Caco-2 (cell line): ENCODE results near the gene ZNF823. TPM values are rescaled to one million over a fixed set of nuclear protein-coding genes. Genes with fewer than 3 reads are reported as not detected.

ENCODE experiments used
- BruUV-seq: library from RNA; stranded (reverse); fragments of 400-500 nt; replicated peaks from 2 replicates; lab custom pipeline; 2021; lab: Mats Ljungman, UMichigan
- CTCF ChIA-PET: fragments of 300-600 bp; sonication (Branson Sonifier 250); formaldehyde crosslinking; loops from one replicate; lab custom pipeline; 2022; ENCODE audit warnings: antibody characterized with exemption; lab: Charles Lee
- POLR2A ChIA-PET: fragments of 300-600 bp; sonication (Branson Sonifier 250); formaldehyde crosslinking; loops from one replicate; lab custom pipeline; 2022; ENCODE audit warnings: antibody characterized with exemption; lab: Charles Lee
- DNase-seq, 2 experiments: peaks; one replicate each; pipeline versions ENCODE4 v3.0.0 to v3.0.0-alpha.2; 2020 to 2022
- H3K27me3 ChIP-seq: replicated peaks from 2 replicates; pipeline ENCODE4 v1.6.0; 2011; ENCODE audit warnings: low read length; ENCODE audit not compliant: control insufficient read depth, insufficient read depth
- H3K36me3 ChIP-seq: 2 replicates; pipeline ENCODE4 v1.5.1; 2011; ENCODE audit warnings: low read length; ENCODE audit not compliant: control insufficient read depth, insufficient read depth
- H3K4me1 ChIP-seq: fragments of 250-450 bp; sonication (Bioruptor Pico); 2 replicates; pipeline ENCODE4 v1.5.1; 2020; ENCODE audit warnings: mild to moderate bottlenecking
- H3K4me3 ChIP-seq: 2 replicates; pipeline ENCODE4 v1.5.1; 2011; ENCODE audit warnings: low read depth, mild to moderate bottlenecking, control low read depth, low read length
- H3K9me3 ChIP-seq: fragments of 250-450 bp; sonication (Bioruptor Pico); 2 replicates; pipeline ENCODE4 v1.5.1; 2020; ENCODE audit warnings: mild to moderate bottlenecking, moderate library complexity
- H3K27ac Mint-ChIP-seq: one replicate; pipeline ENCODE4 v1.8.0; 2022; ENCODE audit warnings: mixed read lengths; ENCODE audit not compliant: unreplicated experiment
- H3K27me3 Mint-ChIP-seq: one replicate; pipeline ENCODE4 v1.8.0; 2022; ENCODE audit warnings: mixed read lengths; ENCODE audit not compliant: insufficient read depth, unreplicated experiment
- H3K36me3 Mint-ChIP-seq: one replicate; pipeline ENCODE4 v1.8.0; 2022; ENCODE audit warnings: mild to moderate bottlenecking, mixed read lengths; ENCODE audit not compliant: insufficient read depth, unreplicated experiment
- H3K4me1 Mint-ChIP-seq: one replicate; pipeline ENCODE4 v1.8.0; 2022; ENCODE audit warnings: low read depth, mixed read lengths; ENCODE audit not compliant: unreplicated experiment
- H3K4me3 Mint-ChIP-seq: one replicate; pipeline ENCODE4 v1.8.0; 2022; ENCODE audit warnings: mild to moderate bottlenecking, moderate library complexity, mixed read lengths; ENCODE audit not compliant: unreplicated experiment
- H3K9me3 Mint-ChIP-seq: one replicate; pipeline ENCODE4 v1.8.0; 2022; ENCODE audit warnings: mixed read lengths; ENCODE audit not compliant: unreplicated experiment
- intact Hi-C: fragments of 100-400 bp; cut with micrococcal nuclease; formaldehyde crosslinking; loops from one replicate; pipeline ENCODE4 v1.10.0; 2022; ENCODE audit not compliant: unreplicated experiment
- total RNA-seq: library from RNA; stranded (reverse); gene quantifications from 2 replicates; pipeline ENCODE4 v1.2.3, GENCODE V29; 2022
- TF ChIP-seq, protein P1 (sequence below), 2 experiments: fragments of 200-600 bp in 1 of 2; IDR thresholded peaks; 1 replicate in 1 of 2; 2 replicates in 1 of 2; pipeline versions ENCODE4 v1.5.1 to v1.8.0; 2011 to 2022; ENCODE audit warnings: antibody characterized with exemption in 1 of 2, control low read depth in 1 of 2, inconsistent platforms in 1 of 2, low read depth in 1 of 2, low read length in 1 of 2, mild to moderate bottlenecking in 1 of 2, moderate library complexity in 1 of 2; ENCODE audit not compliant: insufficient read depth in 1 of 2, severe bottlenecking in 1 of 2, unreplicated experiment in 1 of 2

Gene ZNF823
- total RNA-seq, 1 experiment from 2014 or later = 12.1 TPM

DNA sequence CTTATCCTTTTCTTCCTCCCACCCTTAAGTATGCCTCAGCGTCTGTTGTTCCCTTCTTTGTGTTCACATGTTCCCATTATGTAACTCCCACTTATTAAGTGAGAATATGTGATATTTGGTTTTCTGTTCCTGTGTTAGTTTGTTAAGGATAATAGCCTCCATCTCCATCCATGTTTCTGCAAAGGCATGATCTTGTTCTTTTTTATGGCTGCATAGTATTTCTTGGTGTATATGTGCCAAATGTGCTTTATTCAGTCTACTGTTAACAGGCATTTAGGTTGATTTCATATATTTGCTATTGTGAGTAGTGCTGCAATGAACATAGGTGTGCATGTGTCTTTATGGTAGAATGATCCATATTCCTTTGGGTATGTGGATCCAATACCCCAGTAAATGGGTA lies 24.9 kb upstream of the ZNF823 start:
- Mint-ChIP-seq H3K9me3 (peaks cover 20% of the 10 kb centered on the region), H3K36me3 (peaks cover 9% of the 10 kb centered on the region), H3K27me3 (no peaks in the 10 kb centered on the region), H3K27ac (no peak overlapping the region), H3K4me1 (peaks cover under 1% of the 10 kb centered on the region), H3K4me3 (no peak overlapping the region)
- POLR2A ChIA-PET = no interaction called here
- DNase-seq = no peak
- no peaks in the 10 kb centered on the region for H3K27me3 ChIP-seq
- H3K36me3 ChIP-seq = no peaks in the 10 kb centered on the region
- no peaks in the 10 kb centered on the region for H3K9me3 ChIP-seq
- intact Hi-C loops = no loop called here
- BruUV-seq = no TSS peak
- CTCF ChIA-PET = no interaction called here
- H3K4me1 ChIP-seq = peaks cover 11% of the 10 kb centered on the region
- H3K4me3 ChIP-seq = no peak overlapping the region
- TF ChIP-seq, protein P1, sequence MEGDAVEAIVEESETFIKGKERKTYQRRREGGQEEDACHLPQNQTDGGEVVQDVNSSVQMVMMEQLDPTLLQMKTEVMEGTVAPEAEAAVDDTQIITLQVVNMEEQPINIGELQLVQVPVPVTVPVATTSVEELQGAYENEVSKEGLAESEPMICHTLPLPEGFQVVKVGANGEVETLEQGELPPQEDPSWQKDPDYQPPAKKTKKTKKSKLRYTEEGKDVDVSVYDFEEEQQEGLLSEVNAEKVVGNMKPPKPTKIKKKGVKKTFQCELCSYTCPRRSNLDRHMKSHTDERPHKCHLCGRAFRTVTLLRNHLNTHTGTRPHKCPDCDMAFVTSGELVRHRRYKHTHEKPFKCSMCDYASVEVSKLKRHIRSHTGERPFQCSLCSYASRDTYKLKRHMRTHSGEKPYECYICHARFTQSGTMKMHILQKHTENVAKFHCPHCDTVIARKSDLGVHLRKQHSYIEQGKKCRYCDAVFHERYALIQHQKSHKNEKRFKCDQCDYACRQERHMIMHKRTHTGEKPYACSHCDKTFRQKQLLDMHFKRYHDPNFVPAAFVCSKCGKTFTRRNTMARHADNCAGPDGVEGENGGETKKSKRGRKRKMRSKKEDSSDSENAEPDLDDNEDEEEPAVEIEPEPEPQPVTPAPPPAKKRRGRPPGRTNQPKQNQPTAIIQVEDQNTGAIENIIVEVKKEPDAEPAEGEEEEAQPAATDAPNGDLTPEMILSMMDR (IDR thresholded peaks at IDR 0.05; ENCODE audit: insufficient read depth in 1 of 2, low read depth in 1 of 2, low read length in 1 of 2, severe bottlenecking in 1 of 2, unreplicated experiment in 1 of 2) = no peak

DNA sequence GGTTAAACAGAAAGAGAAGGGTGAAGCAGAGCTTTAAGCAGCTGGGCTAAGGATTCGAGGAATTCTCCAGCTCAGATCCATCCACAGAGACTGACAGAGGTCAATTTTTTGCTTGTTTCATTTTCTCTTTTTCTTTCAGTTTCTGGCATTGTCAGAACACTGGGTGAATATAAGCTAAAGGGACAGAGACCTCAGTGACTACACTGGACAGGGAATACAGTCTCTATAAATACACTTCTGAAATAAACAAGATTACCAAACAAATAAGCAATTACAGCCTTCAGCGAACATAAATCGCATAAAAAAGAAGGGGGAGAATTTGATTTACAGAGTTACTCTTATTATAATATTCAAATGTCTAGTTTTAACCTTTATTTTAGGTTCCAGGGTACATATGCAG lies 24.4 kb upstream of the ZNF823 start:
- Mint-ChIP-seq H3K27ac (no peak overlapping the region), H3K27me3 (no peaks in the 10 kb centered on the region), H3K9me3 (peaks cover 20% of the 10 kb centered on the region), H3K4me3 (no peak overlapping the region), H3K36me3 (peaks cover 9% of the 10 kb centered on the region), H3K4me1 (no peaks in the 10 kb centered on the region)
- no peaks in the 10 kb centered on the region for H3K36me3 ChIP-seq
- no peak overlapping the region for H3K4me3 ChIP-seq
- ChIA-PET CTCF (no interaction called here), POLR2A (no interaction called here)
- no TSS peak for BruUV-seq
- no peaks in the 10 kb centered on the region for H3K27me3 ChIP-seq
- peaks cover 7% of the 10 kb centered on the region for H3K4me1 ChIP-seq
- intact Hi-C loops = no loop called here
- no peaks in the 10 kb centered on the region for H3K9me3 ChIP-seq
- TF ChIP-seq, protein P1 (IDR thresholded peaks at IDR 0.05; ENCODE audit: insufficient read depth in 1 of 2, low read depth in 1 of 2, low read length in 1 of 2, severe bottlenecking in 1 of 2, unreplicated experiment in 1 of 2) = no peak
- DNase-seq = no peak

DNA sequence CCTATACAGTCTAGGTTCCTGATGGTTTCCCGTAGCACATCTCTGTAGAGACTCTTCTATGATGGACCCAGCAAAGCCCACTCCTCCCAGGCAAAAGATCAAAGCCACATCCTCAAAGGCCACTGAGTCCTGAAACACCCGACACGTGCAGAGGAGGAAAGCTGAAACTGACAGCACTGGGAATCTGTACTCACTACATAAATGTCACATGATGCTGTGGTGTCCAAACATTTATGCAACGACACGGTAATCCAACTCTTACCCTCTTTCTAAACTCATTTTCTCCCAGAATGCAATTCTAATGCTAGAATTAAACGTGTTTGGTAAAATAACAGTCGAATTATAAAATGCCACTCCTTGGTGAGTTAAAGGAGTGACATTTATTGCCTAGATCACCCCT lies 21.1 kb upstream of the ZNF823 start:
- H3K36me3 Mint-ChIP-seq = no peaks in the 10 kb centered on the region
- intact Hi-C loops = no loop called here
- no TSS peak for BruUV-seq
- no peak overlapping the region for H3K4me3 Mint-ChIP-seq
- no peak for DNase-seq
- Histone ChIP-seq H3K4me3 (no peak overlapping the region), H3K4me1 (no peaks in the 10 kb centered on the region), H3K36me3 (no peaks in the 10 kb centered on the region), H3K9me3 (peaks cover 7% of the 10 kb centered on the region; the same call in 1 of the 2 replicates), H3K27me3 (no peaks in the 10 kb centered on the region)
- ChIA-PET CTCF (no interaction called here), POLR2A (no interaction called here)
- H3K27ac Mint-ChIP-seq = no peak overlapping the region
- TF ChIP-seq, protein P1 (IDR thresholded peaks at IDR 0.05; ENCODE audit: insufficient read depth in 1 of 2, low read depth in 1 of 2, low read length in 1 of 2, severe bottlenecking in 1 of 2, unreplicated experiment in 1 of 2) = no peak
- H3K9me3 Mint-ChIP-seq = peaks cover 20% of the 10 kb centered on the region
- H3K27me3 Mint-ChIP-seq = no peaks in the 10 kb centered on the region
- no peaks in the 10 kb centered on the region for H3K4me1 Mint-ChIP-seq
